Nephron progenitor cell (in vitro differentiated cells): Measurements from ENCODE around the gene SULT2A1.
"Not testable (repeated sequence)": the region's sequence is repeated elsewhere in the genome, so short reads cannot be mapped to it uniquely, and the experiment has no call there.

ENCODE experiments used
- DNase-seq: peaks from one replicate; pipeline ENCODE4 v3.0.0; 2021
- H3K27ac Mint-ChIP-seq: 2 replicates; pipeline ENCODE4 v1.8.0; 2021; ENCODE audit warnings: mild to moderate bottlenecking, moderate library complexity, mixed read lengths
- H3K27me3 Mint-ChIP-seq: 2 replicates; pipeline ENCODE4 v1.8.0; 2021; ENCODE audit warnings: mild to moderate bottlenecking, low read depth, mixed read lengths; ENCODE audit not compliant: poor library complexity
- H3K36me3 Mint-ChIP-seq: 2 replicates; pipeline ENCODE4 v1.8.0; 2021; ENCODE audit warnings: low read depth, mixed read lengths
- H3K4me1 Mint-ChIP-seq: 2 replicates; pipeline ENCODE4 v1.8.0; 2021; ENCODE audit warnings: mixed read lengths
- H3K4me3 Mint-ChIP-seq: 2 replicates; pipeline ENCODE4 v1.8.0; 2021; ENCODE audit warnings: mild to moderate bottlenecking, moderate library complexity, mixed read lengths
- H3K9me3 Mint-ChIP-seq: 2 replicates; pipeline ENCODE4 v1.8.0; 2021; ENCODE audit warnings: mild to moderate bottlenecking, moderate library complexity, mixed read lengths
- TF ChIP-seq, protein P1 (sequence below): fragments of 200-600 bp; sonication (generic); IDR thresholded peaks from 2 replicates; pipeline ENCODE4 v1.5.0; 2021; ENCODE audit warnings: antibody characterized with exemption

The SULT2A1 gene, protein sequence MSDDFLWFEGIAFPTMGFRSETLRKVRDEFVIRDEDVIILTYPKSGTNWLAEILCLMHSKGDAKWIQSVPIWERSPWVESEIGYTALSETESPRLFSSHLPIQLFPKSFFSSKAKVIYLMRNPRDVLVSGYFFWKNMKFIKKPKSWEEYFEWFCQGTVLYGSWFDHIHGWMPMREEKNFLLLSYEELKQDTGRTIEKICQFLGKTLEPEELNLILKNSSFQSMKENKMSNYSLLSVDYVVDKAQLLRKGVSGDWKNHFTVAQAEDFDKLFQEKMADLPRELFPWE

DNA sequence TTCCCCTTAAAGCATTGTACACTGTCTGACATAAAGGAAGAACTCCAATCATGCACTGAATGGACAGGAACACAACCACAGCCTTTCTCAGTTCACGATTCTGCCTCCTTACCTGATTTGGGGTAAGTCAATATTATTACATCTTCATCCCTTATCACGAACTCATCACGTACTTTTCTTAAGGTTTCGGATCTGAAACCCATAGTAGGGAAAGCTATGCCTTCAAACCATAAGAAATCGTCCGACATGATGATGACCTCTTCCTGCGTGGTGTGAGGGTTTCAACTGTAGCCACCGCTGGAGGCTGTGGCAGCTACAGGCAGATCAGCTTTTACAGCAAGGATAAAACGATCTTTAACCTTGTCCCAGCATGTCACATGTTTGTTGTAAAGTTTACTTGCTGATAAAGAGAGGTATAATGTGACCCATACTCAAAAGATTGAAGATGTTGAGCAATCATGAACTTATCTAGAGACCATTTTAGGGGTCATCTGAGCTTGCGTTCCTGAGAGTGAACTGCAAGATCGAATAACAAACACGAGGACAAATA lies at the start of gene SULT2A1:
Gene SULT2A1 (minus strand): TSS at position 306 of the 550 bp plus-strand sequence. CDS start 58 bp downstream, at position 248.
- no peak for DNase-seq
- TF ChIP-seq, protein P1, sequence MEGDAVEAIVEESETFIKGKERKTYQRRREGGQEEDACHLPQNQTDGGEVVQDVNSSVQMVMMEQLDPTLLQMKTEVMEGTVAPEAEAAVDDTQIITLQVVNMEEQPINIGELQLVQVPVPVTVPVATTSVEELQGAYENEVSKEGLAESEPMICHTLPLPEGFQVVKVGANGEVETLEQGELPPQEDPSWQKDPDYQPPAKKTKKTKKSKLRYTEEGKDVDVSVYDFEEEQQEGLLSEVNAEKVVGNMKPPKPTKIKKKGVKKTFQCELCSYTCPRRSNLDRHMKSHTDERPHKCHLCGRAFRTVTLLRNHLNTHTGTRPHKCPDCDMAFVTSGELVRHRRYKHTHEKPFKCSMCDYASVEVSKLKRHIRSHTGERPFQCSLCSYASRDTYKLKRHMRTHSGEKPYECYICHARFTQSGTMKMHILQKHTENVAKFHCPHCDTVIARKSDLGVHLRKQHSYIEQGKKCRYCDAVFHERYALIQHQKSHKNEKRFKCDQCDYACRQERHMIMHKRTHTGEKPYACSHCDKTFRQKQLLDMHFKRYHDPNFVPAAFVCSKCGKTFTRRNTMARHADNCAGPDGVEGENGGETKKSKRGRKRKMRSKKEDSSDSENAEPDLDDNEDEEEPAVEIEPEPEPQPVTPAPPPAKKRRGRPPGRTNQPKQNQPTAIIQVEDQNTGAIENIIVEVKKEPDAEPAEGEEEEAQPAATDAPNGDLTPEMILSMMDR = no peak
- Mint-ChIP-seq H3K9me3 (peaks cover 5% of the 10 kb centered on the region), H3K4me1 (peaks cover 19% of the 10 kb centered on the region), H3K27ac (no peak within 1 kb of the TSS), H3K36me3 (no peaks in the 10 kb centered on the region), H3K27me3 (peaks cover 12% of the 10 kb centered on the region), H3K4me3 (no peak within 1 kb of the TSS)

DNA sequence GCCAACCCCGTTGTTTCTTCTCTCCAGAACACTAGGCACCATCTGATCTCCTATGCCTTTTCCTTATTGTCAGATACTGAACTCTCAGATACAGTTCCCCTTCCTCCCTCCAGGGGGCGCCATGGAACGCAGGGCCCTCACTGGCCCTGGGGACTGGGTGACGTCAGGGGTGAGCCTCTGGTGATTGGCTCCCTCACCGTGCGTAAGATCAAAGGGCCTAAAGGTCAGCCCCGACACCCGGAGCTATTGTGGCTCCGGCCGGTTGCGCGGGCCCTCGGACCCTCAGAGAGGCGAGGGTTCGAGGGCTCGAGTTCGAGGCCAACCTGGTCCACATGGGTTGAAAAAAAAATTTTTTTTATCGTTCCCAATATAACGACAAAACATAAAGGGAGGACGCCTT lies 42.5 kb upstream of the SULT2A1 start:
- not testable (repeated sequence) for H3K27ac Mint-ChIP-seq, H3K36me3 Mint-ChIP-seq, H3K4me1 Mint-ChIP-seq, H3K4me3 Mint-ChIP-seq, H3K9me3 Mint-ChIP-seq, H3K27me3 Mint-ChIP-seq
- DNase-seq = peak; percentile 3

DNA sequence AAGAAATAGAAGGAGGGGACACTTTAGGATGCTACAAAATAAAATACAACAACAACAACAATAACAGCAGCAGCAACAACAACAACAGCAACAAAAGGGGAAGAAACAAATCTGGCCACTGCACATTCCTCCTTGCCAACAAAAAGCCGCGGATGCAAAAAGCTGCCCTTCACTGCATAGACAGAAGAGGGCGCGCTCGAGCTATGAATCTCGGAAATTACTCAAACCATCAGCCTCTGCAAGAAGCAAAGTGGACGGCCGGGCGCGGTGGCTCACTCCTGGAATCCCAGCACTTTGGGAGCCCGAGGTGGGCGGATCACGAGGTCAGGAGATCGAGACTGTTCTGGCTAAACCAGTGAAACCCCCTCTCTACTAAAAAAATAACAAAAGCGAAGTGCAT lies 34.0 kb upstream of the SULT2A1 start:
- TF ChIP-seq, protein P1 = peak; percentile 61
- not testable (repeated sequence) for DNase-seq, H3K4me3 Mint-ChIP-seq, H3K27me3 Mint-ChIP-seq, H3K27ac Mint-ChIP-seq, H3K4me1 Mint-ChIP-seq, H3K9me3 Mint-ChIP-seq, H3K36me3 Mint-ChIP-seq

DNA sequence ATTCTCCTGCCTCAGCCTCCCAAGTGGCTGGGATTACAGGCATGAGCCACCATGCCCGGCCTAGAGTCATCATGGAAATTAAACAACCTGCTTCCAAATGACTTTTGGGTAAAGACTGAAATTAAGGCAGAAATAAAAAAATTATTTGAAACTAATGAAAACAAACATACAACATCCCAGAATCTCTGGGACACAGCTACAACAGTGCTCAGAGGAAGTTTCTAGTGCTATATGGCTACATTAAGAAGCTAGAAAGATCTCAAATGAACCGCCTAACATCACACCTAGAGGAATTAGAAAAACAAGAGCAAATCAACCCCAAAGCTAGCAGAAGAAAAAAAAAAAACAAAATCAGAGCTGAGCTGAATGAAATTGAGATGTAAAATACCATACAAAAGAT lies 24.1 kb upstream of the SULT2A1 start:
- H3K4me3 Mint-ChIP-seq, H3K9me3 Mint-ChIP-seq, DNase-seq, H3K36me3 Mint-ChIP-seq, H3K4me1 Mint-ChIP-seq, H3K27ac Mint-ChIP-seq, H3K27me3 Mint-ChIP-seq: not testable (repeated sequence)

DNA sequence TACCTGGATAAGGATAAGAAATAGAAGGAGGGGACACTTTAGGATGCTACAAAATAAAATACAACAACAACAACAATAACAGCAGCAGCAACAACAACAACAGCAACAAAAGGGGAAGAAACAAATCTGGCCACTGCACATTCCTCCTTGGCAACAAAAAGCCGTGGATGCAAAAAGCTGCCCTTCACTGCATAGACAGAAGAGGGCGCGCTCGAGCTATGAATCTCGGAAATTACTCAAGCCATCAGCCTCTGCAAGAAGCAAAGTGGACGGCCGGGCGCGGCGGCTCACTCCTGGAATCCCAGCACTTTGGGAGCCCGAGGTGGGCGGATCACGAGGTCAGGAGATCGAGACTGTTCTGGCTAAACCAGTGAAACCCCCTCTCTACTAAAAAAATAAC lies 23.2 kb upstream of the SULT2A1 start:
- H3K4me3 Mint-ChIP-seq, H3K27me3 Mint-ChIP-seq, H3K36me3 Mint-ChIP-seq, H3K4me1 Mint-ChIP-seq, H3K9me3 Mint-ChIP-seq, H3K27ac Mint-ChIP-seq: not testable (repeated sequence)
- TF ChIP-seq, protein P1 = peak; percentile 57
- peak; percentile 91 for DNase-seq

DNA sequence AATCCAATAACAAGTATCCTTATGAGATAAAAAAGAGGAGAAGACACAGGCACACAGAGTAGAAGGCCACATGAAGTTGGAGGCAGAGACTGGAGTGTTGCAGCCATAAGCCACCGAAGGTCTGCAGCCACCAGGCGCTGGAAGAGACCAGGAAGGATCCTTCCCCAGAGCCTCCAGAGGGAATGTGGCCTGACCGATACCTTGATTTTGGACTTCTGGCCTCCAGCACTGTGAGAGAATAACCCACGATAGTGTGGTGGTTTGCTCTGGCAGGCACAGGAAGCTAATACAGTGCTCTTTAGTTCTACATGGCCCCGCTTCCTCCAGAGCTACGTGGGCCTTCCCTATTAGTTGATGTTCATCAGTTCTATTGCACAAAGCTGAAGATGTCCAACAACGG lies 15.3 kb upstream of the SULT2A1 start:
- no peaks in the 10 kb centered on the region for H3K36me3 Mint-ChIP-seq
- no peaks in the 10 kb centered on the region for H3K9me3 Mint-ChIP-seq
- no peak for DNase-seq
- H3K27me3 Mint-ChIP-seq = peaks cover 12% of the 10 kb centered on the region
- H3K27ac Mint-ChIP-seq = no peak overlapping the region
- TF ChIP-seq, protein P1 = no peak
- no peak overlapping the region for H3K4me3 Mint-ChIP-seq
- peaks cover 13% of the 10 kb centered on the region for H3K4me1 Mint-ChIP-seq

DNA sequence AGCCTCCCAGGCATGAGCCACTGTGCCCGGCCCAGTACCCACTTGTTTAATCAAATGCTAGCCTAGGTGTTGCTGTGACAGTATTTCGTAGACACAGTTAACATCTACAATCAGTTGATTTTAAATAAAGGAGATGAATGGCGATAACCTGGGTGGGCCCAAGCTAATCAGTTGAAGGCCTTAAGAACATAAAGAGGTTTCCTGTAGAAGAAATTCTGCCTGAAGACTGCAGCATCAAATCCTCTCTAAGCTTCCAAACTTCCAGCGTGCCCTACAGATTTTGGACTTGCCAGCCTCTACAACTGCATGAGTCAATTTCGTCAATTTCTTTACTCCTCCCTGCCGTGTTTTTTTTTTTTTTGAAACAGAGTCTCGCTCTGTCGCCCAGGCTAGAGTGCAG lies 13.2 kb upstream of the SULT2A1 start:
- no peak for DNase-seq
- TF ChIP-seq, protein P1 = no peak
- Mint-ChIP-seq H3K4me3 (no peak overlapping the region), H3K27me3 (peaks cover 12% of the 10 kb centered on the region), H3K4me1 (peaks cover 13% of the 10 kb centered on the region), H3K27ac (no peak overlapping the region), H3K36me3 (no peaks in the 10 kb centered on the region), H3K9me3 (peaks cover 5% of the 10 kb centered on the region)
